Body of pancreas (tissue), 4 donors: ENCODE data around the gene PAPPA2. TPM values are rescaled to one million over a fixed set of nuclear protein-coding genes. Genes with fewer than 3 reads are reported as not detected.

Experiments
- ATAC-seq: fragments of 150-250 bp; one replicate; pipeline ENCODE4 v1.9.1; 2016
- DNase-seq, 4 donors: peaks; one replicate each; pipeline ENCODE4 v3.0.0-alpha.2; 2019
- H3K27ac ChIP-seq, 4 donors: fragments of 200-600 bp; sonication (generic); 1 replicate in 3 of 4; 2 replicates in 1 of 4; pipeline versions ENCODE4 v1.5.1 to v1.6.1; 2016 to 2019; ENCODE audit warnings: mild to moderate bottlenecking in 1 of 4, mixed read lengths in 1 of 4, moderate library complexity in 1 of 4
- H3K27me3 ChIP-seq, 2 donors: fragments of 200-600 bp; sonication (generic); one replicate each; pipeline ENCODE4 v1.6.0; 2016; ENCODE audit warnings: mild to moderate bottlenecking in 1 of 2
- H3K36me3 ChIP-seq, 2 donors: fragments of 200-600 bp; sonication (generic); replicated peaks in 1 of 2; 2 replicates each; pipeline ENCODE4 v1.5.1; 2016; ENCODE audit warnings: low read depth in 2 of 2; ENCODE audit not compliant: insufficient read depth in 1 of 2
- H3K4me1 ChIP-seq: fragments of 200-600 bp; sonication (generic); one replicate; pipeline ENCODE4 v1.6.0; 2016
- H3K4me3 ChIP-seq, 2 donors: fragments of 200-600 bp; sonication (generic); 1 replicate in 1 of 2; 2 replicates in 1 of 2; pipeline ENCODE4 v1.5.1; 2016 to 2019
- H3K9me3 ChIP-seq, 3 donors: fragments of 200-600 bp; sonication (generic); 1 replicate in 2 of 3; 2 replicates in 1 of 3; pipeline ENCODE4 v1.5.1; 2016
- POLR2A ChIP-seq, 3 donors: fragments of 450-650 bp; IDR thresholded peaks; one replicate each; pipeline ENCODE4 v1.6.1; 2016; ENCODE audit warnings: antibody characterized with exemption in 3 of 3, mild to moderate bottlenecking in 2 of 3
- whole genome bisulfite sequencing, 2 donors: methylation state at CpG; one replicate each; pipeline ENCODE4 v1.1.5; 2017; 5-methylcytosine and 5-hydroxymethylcytosine counted together
- intact Hi-C: fragments of 100-400 bp; cut with DNase I; formaldehyde crosslinking; loops from one replicate; pipeline ENCODE4 v1.15.1; 2023
- total RNA-seq, 2 donors: library from RNA; depleted of rRNA; stranded (reverse); fragments of >200 nt; gene quantifications; one replicate each; pipeline ENCODE4 v1.1.0, GENCODE V29; 2016
- TF ChIP-seq, protein P1 (sequence below), 7 experiments: fragments of 450-650 bp in 4 of 7; fragments of 200-600 bp in 3 of 7; sonication (generic) in 3 of 7; IDR thresholded peaks; one replicate each; pipeline ENCODE4 v1.5.1; 2016 to 2019; ENCODE audit warnings: antibody characterized with exemption in 7 of 7

Gene PAPPA2
- total RNA-seq, 2 donors from 2014 or later, result under 0.01 to 5.4 TPM

DNA sequence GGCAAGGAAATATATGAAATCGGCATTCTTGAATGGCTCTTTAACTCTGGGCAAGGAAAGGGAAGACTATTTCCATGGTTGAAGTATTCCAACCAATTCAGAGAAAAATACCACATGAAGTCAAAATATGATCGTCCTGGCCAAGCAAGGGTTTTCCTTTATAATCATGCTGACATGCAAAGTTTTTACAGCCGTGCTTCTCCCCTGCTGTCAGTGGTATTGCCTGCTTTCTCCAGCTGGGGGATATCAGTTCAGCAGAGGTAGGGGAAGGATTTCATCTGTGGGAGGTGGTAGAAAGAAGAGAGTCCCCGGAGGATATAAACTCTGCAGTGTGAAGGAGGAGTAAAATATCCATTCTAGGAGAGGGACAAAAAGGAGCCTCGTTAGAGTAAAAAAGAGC, 322.8 kb downstream of the PAPPA2 start:
- ATAC-seq (no peak), DNase-seq (no peak)
- no peaks in the 10 kb centered on the region for H3K36me3 ChIP-seq
- H3K27ac ChIP-seq, result no peak overlapping the region
- intact Hi-C loops, result no loop called here
- no peak for TF ChIP-seq POLR2A (IDR thresholded peaks at IDR 0.05)
- TF ChIP-seq, protein P1, sequence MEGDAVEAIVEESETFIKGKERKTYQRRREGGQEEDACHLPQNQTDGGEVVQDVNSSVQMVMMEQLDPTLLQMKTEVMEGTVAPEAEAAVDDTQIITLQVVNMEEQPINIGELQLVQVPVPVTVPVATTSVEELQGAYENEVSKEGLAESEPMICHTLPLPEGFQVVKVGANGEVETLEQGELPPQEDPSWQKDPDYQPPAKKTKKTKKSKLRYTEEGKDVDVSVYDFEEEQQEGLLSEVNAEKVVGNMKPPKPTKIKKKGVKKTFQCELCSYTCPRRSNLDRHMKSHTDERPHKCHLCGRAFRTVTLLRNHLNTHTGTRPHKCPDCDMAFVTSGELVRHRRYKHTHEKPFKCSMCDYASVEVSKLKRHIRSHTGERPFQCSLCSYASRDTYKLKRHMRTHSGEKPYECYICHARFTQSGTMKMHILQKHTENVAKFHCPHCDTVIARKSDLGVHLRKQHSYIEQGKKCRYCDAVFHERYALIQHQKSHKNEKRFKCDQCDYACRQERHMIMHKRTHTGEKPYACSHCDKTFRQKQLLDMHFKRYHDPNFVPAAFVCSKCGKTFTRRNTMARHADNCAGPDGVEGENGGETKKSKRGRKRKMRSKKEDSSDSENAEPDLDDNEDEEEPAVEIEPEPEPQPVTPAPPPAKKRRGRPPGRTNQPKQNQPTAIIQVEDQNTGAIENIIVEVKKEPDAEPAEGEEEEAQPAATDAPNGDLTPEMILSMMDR (IDR thresholded peaks at IDR 0.05), result no peak
- 43 to 57% methylated on average over 5 of the region's 5 CpGs for WGBS, 2 donors
- H3K27me3 ChIP-seq, result no peaks in the 10 kb centered on the region
- no peak overlapping the region for H3K4me3 ChIP-seq
- H3K4me1 ChIP-seq, result no peaks in the 10 kb centered on the region
- H3K9me3 ChIP-seq, result no peaks in the 10 kb centered on the region

DNA sequence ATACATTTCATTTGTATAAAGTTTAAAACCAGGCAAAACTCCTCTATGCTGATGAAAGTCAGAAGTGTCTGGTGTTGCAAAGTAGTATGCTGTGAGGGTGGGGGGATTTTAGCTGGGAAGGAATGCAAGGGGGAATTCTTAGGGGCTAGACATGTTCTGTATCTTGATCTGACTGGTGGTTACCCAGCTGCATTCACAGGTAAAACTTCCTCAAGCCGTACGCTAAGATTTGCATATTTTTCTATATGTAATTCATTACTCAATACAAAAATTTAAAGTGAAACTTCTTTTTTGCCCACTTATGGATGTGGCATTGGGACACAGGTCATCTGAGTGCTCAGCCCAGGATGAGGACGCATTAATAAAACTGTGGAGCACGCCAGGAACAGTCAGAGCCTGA, 323.3 kb downstream of the PAPPA2 start:
- H3K27ac ChIP-seq, result no peak overlapping the region
- H3K4me1 ChIP-seq, result no peaks in the 10 kb centered on the region
- no peak overlapping the region for H3K4me3 ChIP-seq
- no peaks in the 10 kb centered on the region for H3K27me3 ChIP-seq
- ATAC-seq (no peak), DNase-seq (no peak)
- H3K9me3 ChIP-seq, result no peaks in the 10 kb centered on the region
- TF ChIP-seq, protein P1 (IDR thresholded peaks at IDR 0.05), result no peak
- TF ChIP-seq POLR2A (IDR thresholded peaks at IDR 0.05), result no peak
- WGBS, 2 donors, result 53 to 75% methylated on average over 4 of the region's 4 CpGs
- intact Hi-C loops, result no loop called here
- H3K36me3 ChIP-seq, result no peaks in the 10 kb centered on the region

DNA sequence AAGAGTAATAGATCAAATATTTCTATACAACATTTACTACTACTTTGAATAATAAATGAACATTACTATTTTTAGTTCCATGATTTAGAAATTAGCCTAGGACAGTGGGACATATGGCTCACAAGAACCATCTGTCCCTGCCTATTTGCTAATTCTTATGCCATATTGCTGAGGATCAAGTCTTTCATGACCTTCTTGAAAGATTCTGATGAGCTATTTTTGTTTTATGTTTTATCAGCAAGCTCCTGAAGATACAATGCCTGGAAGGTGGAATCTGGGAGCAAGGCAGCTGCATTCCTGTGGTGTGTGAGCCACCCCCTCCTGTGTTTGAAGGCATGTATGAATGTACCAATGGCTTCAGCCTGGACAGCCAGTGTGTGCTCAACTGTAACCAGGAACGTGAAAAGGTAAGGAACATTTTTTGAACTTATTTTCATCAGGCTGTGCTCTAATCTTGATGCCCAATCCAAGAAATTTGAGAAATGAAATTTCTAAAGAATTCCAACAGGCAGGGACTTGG, 326.7 kb downstream of the PAPPA2 start:
- DNase-seq (no peak), ATAC-seq (no peak)
- Histone ChIP-seq H3K9me3 (no peaks in the 10 kb centered on the region), H3K27me3 (no peaks in the 10 kb centered on the region), H3K36me3 (no peaks in the 10 kb centered on the region), H3K4me1 (no peaks in the 10 kb centered on the region), H3K27ac (no peak overlapping the region), H3K4me3 (no peak overlapping the region)
- no peak for TF ChIP-seq POLR2A (IDR thresholded peaks at IDR 0.05)
- TF ChIP-seq, protein P1 (IDR thresholded peaks at IDR 0.05), result no peak
- 47 to 57% methylated on average over 1 of the region's 1 CpG for WGBS, 2 donors
- intact Hi-C loops, result no loop called here

DNA sequence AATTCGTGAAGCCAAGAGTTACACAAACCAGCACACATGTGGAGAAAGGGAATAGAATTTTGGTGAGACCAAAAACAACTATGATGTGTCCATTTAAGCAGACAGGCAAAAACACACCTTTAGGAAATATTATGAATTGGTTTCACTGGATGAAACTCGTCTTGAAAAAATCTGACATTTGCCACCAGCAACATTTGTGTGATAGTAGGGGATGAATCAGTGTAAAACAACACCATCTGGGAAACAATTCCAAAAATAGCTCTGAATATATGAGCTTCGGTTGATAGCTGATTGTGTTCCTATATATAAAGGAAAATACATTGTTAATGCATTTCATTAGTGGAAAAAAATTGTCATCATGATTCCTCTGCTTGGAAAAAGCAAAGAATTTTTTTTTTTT, 327.8 kb downstream of the PAPPA2 start:
- no peak for DNase-seq
- WGBS, 2 donors, result 60 to 75% methylated on average over 3 of the region's 3 CpGs
- no peak for ATAC-seq
- Histone ChIP-seq H3K4me3 (no peak overlapping the region), H3K4me1 (no peaks in the 10 kb centered on the region), H3K27me3 (no peaks in the 10 kb centered on the region), H3K36me3 (no peaks in the 10 kb centered on the region), H3K27ac (no peak overlapping the region), H3K9me3 (no peaks in the 10 kb centered on the region)
- intact Hi-C loops, result no loop called here
- TF ChIP-seq, protein P1 (IDR thresholded peaks at IDR 0.05), result no peak
- no peak for TF ChIP-seq POLR2A (IDR thresholded peaks at IDR 0.05)

DNA sequence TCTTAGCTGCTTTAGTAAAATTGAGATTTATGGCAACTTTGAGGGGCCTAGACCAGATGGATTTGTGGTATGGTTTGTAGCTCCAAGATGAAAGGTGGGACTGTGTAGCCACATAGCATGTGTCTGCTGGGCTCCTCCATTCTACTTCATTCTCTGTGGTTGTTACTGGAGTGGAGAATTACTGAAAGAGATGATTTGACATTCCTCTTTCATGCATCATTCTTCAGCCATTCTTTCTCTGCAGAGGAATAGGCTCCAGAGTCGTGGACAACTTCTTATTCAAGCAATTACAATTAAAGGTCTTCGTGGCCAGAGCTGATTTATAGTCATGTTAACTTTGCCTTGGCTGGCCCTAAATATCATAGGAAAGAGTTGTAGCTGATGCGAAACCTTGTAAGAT, 328.9 kb downstream of the PAPPA2 start:
- no peak overlapping the region for H3K27ac ChIP-seq
- ATAC-seq (no peak), DNase-seq (no peak)
- TF ChIP-seq, protein P1 (IDR thresholded peaks at IDR 0.05), result no peak
- no peak for TF ChIP-seq POLR2A (IDR thresholded peaks at IDR 0.05)
- 78 to 83% methylated on average over 3 of the region's 3 CpGs for WGBS, 2 donors
- no peaks in the 10 kb centered on the region for H3K36me3 ChIP-seq
- H3K4me3 ChIP-seq, result no peak overlapping the region
- H3K4me1 ChIP-seq, result no peaks in the 10 kb centered on the region
- intact Hi-C loops, result no loop called here
- H3K9me3 ChIP-seq, result no peaks in the 10 kb centered on the region
- no peaks in the 10 kb centered on the region for H3K27me3 ChIP-seq
